SK-N-SH (cell line): ENCODE measurements around the gene KRCC1. TPM values are rescaled to one million over a fixed set of nuclear protein-coding genes. Genes with fewer than 3 reads are reported as not detected.

Experiments
- CTCF ChIA-PET: fragments of 300-600, 350-600 bp; formaldehyde crosslinking; extraction: SDS; loops from one replicate; lab custom pipeline; 2021; lab: Yijun Ruan, JAX
- POLR2A ChIA-PET: fragments of 350-600 bp; sonication (Branson Sonifier 250); formaldehyde crosslinking; extraction: SDS; loops from one replicate; lab custom pipeline; 2020; ENCODE audit warnings: antibody characterized with exemption, inconsistent platforms; lab: Yijun Ruan, JAX
- DNase-seq: peaks from one replicate; pipeline ENCODE4 v3.0.0; 2012
- H2AFZ ChIP-seq: fragments of 200-600 bp; sonication (generic); 2 replicates; pipeline ENCODE4 v1.8.1; 2016; ENCODE audit warnings: antibody characterized with exemption, mild to moderate bottlenecking, low read depth
- H3F3A ChIP-seq: fragments of 200-600 bp; sonication (generic); replicated peaks from 2 replicates; pipeline ENCODE3; 2016; ENCODE audit warnings: antibody characterized with exemption, mild to moderate bottlenecking; ENCODE audit not compliant: insufficient read depth
- H3K27ac ChIP-seq, 2 experiments: fragments of 200-500 bp in 1 of 2; fragments of 200-600 bp in 1 of 2; sonication (Bioruptor generic) in 1 of 2; sonication (generic), shearing (Covaris generic) in 1 of 2; 2 replicates each; pipeline versions ENCODE4 v1.5.1 to v1.6.1; 2014 to 2016; ENCODE audit warnings: low read depth in 2 of 2, inconsistent platforms in 1 of 2, low read length in 1 of 2, mild to moderate bottlenecking in 1 of 2, mixed read lengths in 1 of 2
- H3K27me3 ChIP-seq: fragments of 200-600 bp; sonication (generic), shearing (Covaris generic); 2 replicates; pipeline ENCODE4 v1.6.1; 2016; ENCODE audit warnings: mixed run types; ENCODE audit not compliant: insufficient read depth
- H3K36me3 ChIP-seq, 2 experiments: fragments of 200-500 bp in 1 of 2; fragments of 200-600 bp in 1 of 2; sonication (Bioruptor generic) in 1 of 2; sonication (generic) in 1 of 2; replicated peaks in 1 of 2; 2 replicates each; pipeline versions ENCODE3 to v1.5.1; 2014 to 2016; ENCODE audit warnings: low read length in 1 of 2, mild to moderate bottlenecking in 1 of 2; ENCODE audit not compliant: insufficient read depth in 2 of 2, control insufficient read depth in 1 of 2
- H3K4me1 ChIP-seq, 2 experiments: fragments of 200-500 bp in 1 of 2; fragments of 200-600 bp in 1 of 2; sonication (Bioruptor generic) in 1 of 2; sonication (generic), shearing (Covaris generic) in 1 of 2; 2 replicates each; pipeline versions ENCODE4 v1.5.1 to v1.6.1; 2014 to 2016; ENCODE audit warnings: low read depth in 1 of 2, low read length in 1 of 2, mixed run types in 1 of 2; ENCODE audit not compliant: insufficient read depth in 2 of 2, control insufficient read depth in 1 of 2
- H3K4me2 ChIP-seq: fragments of 200-600 bp; sonication (generic), shearing (Covaris generic); 2 replicates; pipeline ENCODE4 v1.6.1; 2017; ENCODE audit warnings: mixed run types
- H3K4me3 ChIP-seq, 2 experiments: fragments of 200-500 bp in 1 of 2; fragments of 200-600 bp in 1 of 2; sonication (Bioruptor generic) in 1 of 2; sonication (generic), shearing (Covaris generic) in 1 of 2; 2 replicates each; pipeline versions ENCODE4 v1.5.1 to v1.8.1; 2014 to 2016; ENCODE audit warnings: low read depth in 2 of 2, inconsistent platforms in 1 of 2, low read length in 1 of 2, mild to moderate bottlenecking in 1 of 2, mixed read lengths in 1 of 2, moderate library complexity in 1 of 2
- H3K79me2 ChIP-seq: fragments of 200-600 bp; sonication (generic); 2 replicates; pipeline ENCODE4 v1.8.1; 2017; ENCODE audit warnings: mild to moderate bottlenecking; ENCODE audit not compliant: insufficient read depth
- H3K9ac ChIP-seq: fragments of 200-600 bp; sonication (generic); 2 replicates; pipeline ENCODE4 v1.6.1; 2017; ENCODE audit warnings: mixed run types
- H3K9me2 ChIP-seq: fragments of 200-600 bp; sonication (generic); 2 replicates; pipeline ENCODE4 v1.6.1; 2017; ENCODE audit warnings: mixed run types
- H3K9me3 ChIP-seq: fragments of 200-600 bp; sonication (generic); 2 replicates; pipeline ENCODE4 v1.6.1; 2017; ENCODE audit warnings: mixed run types, mild to moderate bottlenecking, moderate library complexity
- H4K20me1 ChIP-seq: fragments of 200-600 bp; sonication (generic); 2 replicates; pipeline ENCODE4 v1.6.1; 2017; ENCODE audit warnings: mild to moderate bottlenecking, mixed run types; ENCODE audit not compliant: insufficient read depth
- CHD2 ChIP-seq: fragments of 150-350 bp; IDR thresholded peaks from 2 replicates; pipeline ENCODE4 v1.6.1; 2018; ENCODE audit warnings: low read length; ENCODE audit not compliant: partially characterized antibody
- ELF1 ChIP-seq: IDR thresholded peaks from 2 replicates; pipeline ENCODE4 v1.4.0; 2012
- FOXJ3 ChIP-seq: sonication (generic); formaldehyde crosslinking; IDR thresholded peaks from 2 replicates; pipeline ENCODE4 v1.5.1; 2020; ENCODE audit warnings: mild to moderate bottlenecking, missing genetic modification reagents
- FOXM1 ChIP-seq: IDR thresholded peaks from 2 replicates; pipeline ENCODE4 v1.4.0; 2012; ENCODE audit warnings: low read depth, mild to moderate bottlenecking
- GABPA ChIP-seq: IDR thresholded peaks from 2 replicates; pipeline ENCODE4 v1.4.0; 2012; ENCODE audit warnings: low read depth, mild to moderate bottlenecking
- JUND ChIP-seq: IDR thresholded peaks from 2 replicates; pipeline ENCODE4 v1.4.0; 2012
- MAX ChIP-seq: IDR thresholded peaks from 2 replicates; pipeline ENCODE4 v1.4.0; 2012; ENCODE audit warnings: low read depth
- MEF2A ChIP-seq: IDR thresholded peaks from 2 replicates; pipeline ENCODE4 v1.4.0; 2012; ENCODE audit warnings: low read depth, borderline replicate concordance
- NFIC ChIP-seq: IDR thresholded peaks from 2 replicates; pipeline ENCODE4 v1.4.0; 2012; ENCODE audit warnings: borderline replicate concordance
- RAD21 ChIP-seq: IDR thresholded peaks from 2 replicates; pipeline ENCODE4 v1.6.1; 2012; ENCODE audit warnings: mild to moderate bottlenecking, low read length
- RCOR1 ChIP-seq: fragments of 150-350 bp; IDR thresholded peaks from 2 replicates; pipeline ENCODE4 v1.6.1; 2017; ENCODE audit warnings: antibody characterized with exemption, low read length
- RFX5 ChIP-seq: IDR thresholded peaks from 2 replicates; pipeline ENCODE4 v1.6.1; 2012; ENCODE audit warnings: mild to moderate bottlenecking, improper control_type of control experiment, low read length
- TAF1 ChIP-seq: IDR thresholded peaks from 2 replicates; pipeline ENCODE4 v1.6.1; 2012; ENCODE audit warnings: low read depth, mild to moderate bottlenecking, low read length, moderate library complexity, borderline replicate concordance
- TCF12 ChIP-seq: IDR thresholded peaks from 2 replicates; pipeline ENCODE4 v1.4.0; 2012
- TEAD4 ChIP-seq: IDR thresholded peaks from 2 replicates; pipeline ENCODE4 v1.4.0; 2012; ENCODE audit warnings: mild to moderate bottlenecking, borderline replicate concordance; ENCODE audit not compliant: insufficient read depth
- USF2 ChIP-seq: fragments of 150-350 bp; IDR thresholded peaks from 2 replicates; pipeline ENCODE4 v1.6.1; 2017; ENCODE audit warnings: antibody characterized with exemption, low read length, low read depth, borderline replicate concordance
- YY1 ChIP-seq: IDR thresholded peaks from 2 replicates; pipeline ENCODE4 v1.4.0; 2012; ENCODE audit warnings: low read depth, mild to moderate bottlenecking
- WGBS: methylation state at CpG from one replicate; pipeline ENCODE4 v1.1.6; 2017; ENCODE audit warnings: low lambda C conversion rate; 5-methylcytosine and 5-hydroxymethylcytosine counted together
- polyA plus RNA-seq, 3 experiments: library from polyadenylated mRNA; depleted of rRNA; stranded (reverse); fragments of >200 nt; gene quantifications; 2 replicates each; pipeline ENCODE4 v1.2.3, GENCODE V29; 2012
- TF ChIP-seq, protein P1 (sequence below): IDR thresholded peaks from 2 replicates; pipeline ENCODE4; 2012

KRCC1 gene
- polyA plus RNA-seq, 1 of the 3 experiments (the other 2 are of a cell fraction): 10.7 TPM

DNA sequence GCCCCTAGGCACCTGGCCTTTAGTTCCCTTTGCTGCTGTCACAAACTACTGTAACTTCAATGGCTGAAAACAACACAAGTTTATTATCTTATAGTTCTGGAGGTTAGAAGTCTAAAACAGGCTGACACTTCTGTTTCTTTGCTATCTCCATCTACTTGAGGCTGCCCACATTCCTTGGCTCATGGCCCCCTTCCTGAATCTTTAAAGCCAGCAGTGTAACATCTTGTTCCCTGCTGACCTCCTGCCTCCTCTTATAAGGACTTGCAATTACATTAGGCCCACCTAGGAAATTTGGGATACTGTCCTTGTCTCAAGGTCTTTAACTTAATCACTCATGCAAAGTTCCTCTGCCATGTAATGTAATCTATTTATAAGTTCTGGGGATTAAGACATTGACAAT, 18.6 kb upstream of the KRCC1 start (continued):
- TF ChIP-seq MEF2A: no peak
- no peak for TF ChIP-seq RAD21
- TF ChIP-seq FOXM1: no peak
- TF ChIP-seq JUND: no peak
- TF ChIP-seq TCF12: no peak
- no peak for TF ChIP-seq TEAD4
- no peak for TF ChIP-seq MAX
- TF ChIP-seq RFX5: no peak
- TF ChIP-seq, all 33 proteins: peak for 0

DNA sequence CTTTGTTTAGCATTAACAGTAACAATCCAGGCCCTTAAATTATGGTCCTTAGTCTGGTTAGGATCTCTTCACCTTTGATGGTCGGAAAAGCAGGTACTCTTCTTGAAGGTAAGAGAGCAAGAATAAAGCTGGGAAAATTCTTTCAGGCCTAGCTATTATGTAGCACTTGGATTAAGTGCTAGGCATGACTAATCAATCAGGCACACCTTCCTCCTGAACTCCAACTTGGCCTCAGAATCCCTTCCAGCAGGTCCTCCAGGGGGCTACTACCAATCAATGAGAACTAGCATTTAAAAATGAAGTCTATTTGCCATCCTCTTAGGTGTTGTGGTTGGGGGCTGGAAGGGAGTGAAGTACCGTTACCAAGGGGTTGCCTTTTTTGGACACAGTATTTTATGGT, 15.8 kb upstream of the KRCC1 start:
- TF ChIP-seq JUND: no peak
- no peak for TF ChIP-seq YY1
- TF ChIP-seq RFX5: no peak
- TF ChIP-seq, protein P1, sequence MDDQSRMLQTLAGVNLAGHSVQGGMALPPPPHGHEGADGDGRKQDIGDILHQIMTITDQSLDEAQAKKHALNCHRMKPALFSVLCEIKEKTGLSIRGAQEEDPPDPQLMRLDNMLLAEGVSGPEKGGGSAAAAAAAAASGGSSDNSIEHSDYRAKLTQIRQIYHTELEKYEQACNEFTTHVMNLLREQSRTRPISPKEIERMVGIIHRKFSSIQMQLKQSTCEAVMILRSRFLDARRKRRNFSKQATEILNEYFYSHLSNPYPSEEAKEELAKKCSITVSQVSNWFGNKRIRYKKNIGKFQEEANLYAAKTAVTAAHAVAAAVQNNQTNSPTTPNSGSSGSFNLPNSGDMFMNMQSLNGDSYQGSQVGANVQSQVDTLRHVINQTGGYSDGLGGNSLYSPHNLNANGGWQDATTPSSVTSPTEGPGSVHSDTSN: no peak
- no peak for TF ChIP-seq NFIC
- H3K79me2 ChIP-seq: no peaks in the 10 kb centered on the region
- ChIA-PET POLR2A (no interaction called here), CTCF (interaction anchor here (1.8 kb wide), 1 partner anchor 11 kb away, joined by 8 read pairs; no protein-coding TSS in a partner anchor)
- H3K36me3 ChIP-seq: no peaks in the 10 kb centered on the region
- no peaks in the 10 kb centered on the region for H3K9me3 ChIP-seq
- H3F3A ChIP-seq: no peaks in the 10 kb centered on the region
- H3K4me3 ChIP-seq: no peak overlapping the region
- no peak overlapping the region for H3K27ac ChIP-seq
- H3K27me3 ChIP-seq: no peaks in the 10 kb centered on the region
- H2AFZ ChIP-seq: 0 out of 2 replicates have a peak overlapping the region, but pooled peaks have one; percentile 13
- no peak overlapping the region for H3K9ac ChIP-seq
- WGBS: 81% methylated on average over 2 of the region's 2 CpGs
- no peaks in the 10 kb centered on the region for H3K9me2 ChIP-seq
- H3K4me1 ChIP-seq: peaks cover 2 to 3% of the 10 kb centered on the region in 2 experiments; a peak in 2 of 4 replicates
- no peak overlapping the region for H3K4me2 ChIP-seq
- H4K20me1 ChIP-seq: no peaks in the 10 kb centered on the region
- no peak for DNase-seq

GRCh38 chr2:88070055-88070454, 14.5 kb upstream of the KRCC1 start:
- POLR2A ChIA-PET: no interaction called here
- no peaks in the 10 kb centered on the region for H3K9me3 ChIP-seq
- no peak overlapping the region for H3K9ac ChIP-seq

More at GRCh38 chr2:88070055-88070454, 14.5 kb upstream of the KRCC1 start:
- Histone ChIP-seq H3K27ac (no peak overlapping the region), H2AFZ (no peak overlapping the region), H3K36me3 (no peaks in the 10 kb centered on the region), H3K79me2 (no peaks in the 10 kb centered on the region), H3K4me1 (peaks cover 1 to 2% of the 10 kb centered on the region in 2 experiments; a peak in 2 of 4 replicates), H3K27me3 (no peaks in the 10 kb centered on the region), H3F3A (no peaks in the 10 kb centered on the region), H4K20me1 (no peaks in the 10 kb centered on the region), H3K4me2 (no peak overlapping the region), H3K4me3 (no peak overlapping the region), H3K9me2 (no peaks in the 10 kb centered on the region)
- WGBS: 58% methylated on average over 1 of the region's 1 CpG
- no peak for DNase-seq
- TF ChIP-seq RAD21: no peak
- no peak for TF ChIP-seq TCF12
- no peak for TF ChIP-seq ELF1
- TF ChIP-seq CHD2: no peak
- TF ChIP-seq FOXJ3: no peak
- no peak for TF ChIP-seq TAF1
- TF ChIP-seq GABPA: no peak
- TF ChIP-seq FOXM1: no peak
- TF ChIP-seq USF2: no peak
- TF ChIP-seq RCOR1: no peak
- CTCF ChIA-PET: interaction anchor here (0.6 to 2.5 kb wide), 2 partner anchors 10 to 22 kb away, joined by 3 to 19 read pairs; no protein-coding TSS in a partner anchor
